IgD-negative memory B cell (primary cell): ENCODE results near the gene PALM. TPM values are rescaled to one million over a fixed set of nuclear protein-coding genes. Genes with fewer than 3 reads are reported as not detected.
A peak's percentile ranks its signal among the peaks of the same experiment; 100 is the strongest.
"Not testable (repeated sequence)": the region's sequence is repeated elsewhere in the genome, so short reads cannot be mapped to it uniquely, and the experiment has no call there.

Experiments
- H3K27ac Mint-ChIP-seq, 3 donors: one replicate each; pipeline ENCODE4 v1.8.0; 2020 to 2022; ENCODE audit warnings: mild to moderate bottlenecking in 3 of 3, mixed read lengths in 3 of 3, moderate library complexity in 1 of 3
- H3K27me3 Mint-ChIP-seq: one replicate; pipeline ENCODE4 v1.8.0; 2021; ENCODE audit warnings: mixed read lengths
- H3K36me3 Mint-ChIP-seq: one replicate; pipeline ENCODE4 v1.8.0; 2020; ENCODE audit warnings: mild to moderate bottlenecking, mixed read lengths
- H3K4me1 Mint-ChIP-seq, 3 donors: one replicate each; pipeline ENCODE4 v1.8.0; 2020 to 2022; ENCODE audit warnings: mixed read lengths in 3 of 3, mild to moderate bottlenecking in 1 of 3
- H3K4me3 Mint-ChIP-seq, 4 donors: one replicate each; pipeline ENCODE4 v1.8.0; 2020 to 2022; ENCODE audit warnings: mild to moderate bottlenecking in 4 of 4, mixed read lengths in 4 of 4, moderate library complexity in 3 of 4
- H3K9me3 Mint-ChIP-seq, 3 donors: one replicate each; pipeline ENCODE4 v1.8.0; 2020 to 2021; ENCODE audit warnings: mixed read lengths in 3 of 3, mild to moderate bottlenecking in 1 of 3
- polyA plus RNA-seq: library from polyadenylated mRNA; unstranded; fragments of 300-500 nt; fragmentation: Illumina TruSeq; gene quantifications from one replicate; pipeline ENCODE4 v1.2.3, GENCODE V29; 2021

The PALM gene, protein sequence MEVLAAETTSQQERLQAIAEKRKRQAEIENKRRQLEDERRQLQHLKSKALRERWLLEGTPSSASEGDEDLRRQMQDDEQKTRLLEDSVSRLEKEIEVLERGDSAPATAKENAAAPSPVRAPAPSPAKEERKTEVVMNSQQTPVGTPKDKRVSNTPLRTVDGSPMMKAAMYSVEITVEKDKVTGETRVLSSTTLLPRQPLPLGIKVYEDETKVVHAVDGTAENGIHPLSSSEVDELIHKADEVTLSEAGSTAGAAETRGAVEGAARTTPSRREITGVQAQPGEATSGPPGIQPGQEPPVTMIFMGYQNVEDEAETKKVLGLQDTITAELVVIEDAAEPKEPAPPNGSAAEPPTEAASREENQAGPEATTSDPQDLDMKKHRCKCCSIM
- polyA plus RNA-seq: not detected

DNA sequence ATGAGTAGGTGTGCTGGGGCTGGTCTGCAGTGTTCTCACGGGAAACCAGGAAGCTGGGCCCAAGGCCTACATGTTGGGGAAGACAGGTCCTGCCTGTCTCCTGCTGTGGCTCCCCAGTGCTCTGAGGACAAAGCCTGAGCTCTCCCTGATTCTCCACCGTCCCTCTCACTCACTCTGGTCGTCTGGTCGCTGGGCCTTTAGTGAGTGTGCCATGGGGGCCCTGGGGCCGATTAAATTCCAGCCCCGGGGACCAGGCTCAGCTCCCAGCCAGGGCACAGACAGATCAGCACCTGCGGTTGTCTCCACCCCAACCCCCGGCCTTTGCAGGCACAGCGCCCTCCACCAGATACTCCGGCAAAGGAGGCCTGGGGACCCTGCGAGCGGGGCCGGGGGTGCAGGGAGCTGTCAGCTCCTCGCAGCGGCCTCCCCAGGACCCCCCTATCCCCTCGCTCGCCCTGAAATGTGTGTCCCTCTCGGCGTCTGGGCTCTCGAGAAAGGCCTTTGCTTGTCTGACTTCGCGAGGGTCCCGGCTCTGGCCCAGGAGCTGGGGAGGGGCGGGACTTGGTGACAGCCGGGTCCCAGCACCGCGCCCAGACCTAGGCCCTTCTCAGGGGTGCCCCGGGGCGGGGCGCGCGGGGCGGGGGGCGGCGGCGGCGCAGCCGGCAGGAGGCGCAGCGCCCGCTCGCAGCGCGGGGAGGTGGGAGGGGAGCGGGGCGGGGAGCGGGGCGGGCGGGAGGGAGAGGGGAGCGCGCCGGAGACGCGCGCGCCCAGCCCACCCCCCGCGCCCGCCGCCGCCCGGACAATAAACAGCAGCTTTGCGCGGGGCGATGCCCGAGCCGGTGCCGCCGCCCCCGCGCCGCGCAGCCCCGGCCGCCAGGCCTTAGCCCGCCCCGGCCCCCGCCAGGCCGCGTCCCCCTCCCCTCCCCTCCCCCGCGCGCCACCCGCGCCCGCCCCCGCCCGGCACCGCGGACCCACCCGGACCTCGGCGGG is at the start of gene PALM:
Gene PALM, plus strand, starts transcription at position 782 of the 990 bp plus-strand sequence. CDS start 212 bp downstream, outside the sequence.
- Mint-ChIP-seq H3K36me3 (no peaks in the 10 kb centered on the region), H3K27ac (peak within 1 kb of the TSS in 1 of 3 donors; percentile 80), H3K4me3 (peak within 1 kb of the TSS in 1 of 4 donors; percentile 37), H3K27me3 (peaks cover 34% of the 10 kb centered on the region), H3K4me1 (peaks cover 0 to 5% (median 1%) of the 10 kb centered on the region in 3 donors), H3K9me3 (peaks cover 0 to 2% (median 0%) of the 10 kb centered on the region in 3 donors)

DNA sequence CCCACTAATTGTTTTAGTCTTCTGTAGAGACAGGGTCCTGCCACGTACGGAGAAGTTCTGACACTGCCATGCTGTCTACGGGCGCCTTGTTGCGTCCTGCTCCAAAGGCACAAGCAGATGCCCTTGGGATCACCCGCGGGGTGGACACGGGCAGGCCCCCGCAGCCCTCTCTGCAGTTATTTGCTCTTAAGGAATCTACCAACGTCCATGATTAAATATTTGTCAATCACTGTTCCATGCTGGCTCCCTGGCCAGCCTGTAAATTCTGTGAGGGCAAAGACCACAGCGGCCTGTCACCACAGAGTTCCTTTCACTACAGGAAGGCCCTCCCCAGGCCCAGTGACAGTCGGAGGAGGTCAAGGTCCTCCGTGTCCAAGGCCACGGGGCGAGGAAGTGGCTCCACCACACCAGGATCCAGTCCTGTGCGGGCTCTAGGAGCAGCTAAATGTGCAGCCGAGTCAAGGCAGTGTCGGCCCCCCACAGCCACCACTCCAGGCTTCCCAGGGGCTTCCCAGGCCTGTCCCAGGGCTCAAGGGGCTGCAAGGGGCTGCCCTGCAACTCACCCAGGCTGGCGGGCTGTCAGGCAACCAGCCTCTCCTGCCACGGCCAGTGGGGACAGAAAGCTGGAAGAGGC is 47.8 kb upstream of the PALM start:
- Mint-ChIP-seq H3K4me3 (peak overlapping the region; percentile 94 to 100 (median 96)), H3K27me3 (no peaks in the 10 kb centered on the region), H3K9me3 (no peaks in the 10 kb centered on the region), H3K4me1 (peaks cover 19 to 23% (median 22%) of the 10 kb centered on the region in 3 donors), H3K36me3 (peaks cover 4% of the 10 kb centered on the region), H3K27ac (peak overlapping the region; percentile 96 to 100 (median 98))

DNA sequence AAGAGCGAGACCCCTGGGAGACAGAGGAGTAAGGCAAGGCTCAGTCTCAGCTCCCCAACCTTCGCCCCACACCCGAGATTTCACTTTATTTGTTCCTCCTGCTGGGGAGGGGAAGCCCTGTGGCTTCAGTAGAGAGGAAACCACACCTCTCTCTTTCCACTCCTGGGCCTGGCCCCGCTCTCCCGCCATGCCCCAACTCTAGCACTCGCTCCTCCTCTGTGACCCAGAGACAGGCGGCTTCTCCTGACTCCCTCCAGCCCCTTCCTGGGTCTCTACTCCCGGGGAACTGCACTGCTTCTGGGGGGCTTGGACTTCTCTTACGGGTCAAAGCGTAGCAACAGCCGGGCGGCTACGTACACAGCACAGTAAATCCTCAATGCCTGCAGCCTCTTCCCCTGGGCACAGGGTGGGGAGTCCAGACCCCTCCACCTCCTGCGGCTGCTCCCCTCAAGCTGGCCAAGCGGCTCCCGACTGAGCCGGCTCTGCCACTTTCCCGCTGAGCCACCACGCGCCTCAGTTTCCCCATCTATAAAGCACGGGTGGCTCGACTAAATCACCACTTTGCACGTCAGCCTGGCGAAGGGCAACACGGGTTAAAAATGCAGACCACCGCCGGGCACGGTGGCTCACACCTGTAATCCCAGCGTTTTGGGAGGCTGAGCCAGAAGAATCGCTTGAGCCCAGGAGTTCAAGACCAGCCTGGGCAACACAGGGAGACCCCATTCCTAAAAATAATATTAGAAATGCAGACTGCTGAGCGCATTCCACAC is 47.1 kb upstream of the PALM start:
- H3K4me3 Mint-ChIP-seq: peak overlapping the region; percentile 94 to 100 (median 96)
- H3K27me3 Mint-ChIP-seq: no peaks in the 10 kb centered on the region
- H3K4me1 Mint-ChIP-seq: peaks cover 17 to 23% (median 17%) of the 10 kb centered on the region in 3 donors
- H3K9me3 Mint-ChIP-seq: no peaks in the 10 kb centered on the region
- peak overlapping the region; percentile 96 to 100 (median 98) for H3K27ac Mint-ChIP-seq
- peaks cover 4% of the 10 kb centered on the region for H3K36me3 Mint-ChIP-seq

DNA sequence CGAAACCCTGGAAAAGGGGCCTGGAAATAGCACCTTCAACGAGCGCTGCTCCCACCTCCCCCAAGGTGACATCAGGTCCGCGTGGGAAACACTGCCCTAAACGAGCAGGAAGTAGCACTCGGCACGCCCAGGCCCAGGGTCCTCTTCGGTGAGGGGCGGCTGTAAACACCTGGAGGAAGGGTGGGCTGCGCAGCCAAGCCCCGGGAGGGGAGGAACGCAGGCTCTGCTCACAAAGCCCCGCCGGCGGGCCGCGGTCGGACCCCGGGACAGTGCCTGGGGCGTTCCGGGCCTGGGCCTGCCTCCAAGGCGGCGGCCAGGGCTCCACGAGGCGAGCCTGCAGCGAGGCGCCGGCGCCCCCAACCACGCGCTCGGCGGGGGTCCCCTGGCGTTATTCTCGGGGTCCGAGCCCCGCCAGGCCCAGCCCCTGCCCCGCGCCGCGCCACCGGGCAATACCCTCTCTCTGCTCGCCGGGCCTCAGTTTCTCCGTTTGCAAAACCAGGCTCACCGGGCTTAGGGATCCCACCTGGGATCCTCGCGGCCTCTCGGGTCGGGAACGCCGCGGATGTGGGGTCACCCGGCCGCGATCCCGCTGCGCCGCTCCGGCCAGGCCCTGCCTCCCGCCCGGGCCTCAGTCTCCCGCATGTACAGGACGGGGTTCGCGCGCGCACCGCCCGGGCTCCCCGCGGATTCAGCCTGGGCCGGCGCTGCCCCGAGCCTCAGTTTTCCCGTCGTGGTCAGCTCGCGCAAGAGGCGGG is 46.4 kb upstream of the PALM start:
- no peaks in the 10 kb centered on the region for H3K9me3 Mint-ChIP-seq
- no peaks in the 10 kb centered on the region for H3K27me3 Mint-ChIP-seq
- peaks cover 13 to 23% (median 13%) of the 10 kb centered on the region in 3 donors for H3K4me1 Mint-ChIP-seq
- H3K4me3 Mint-ChIP-seq: peak overlapping the region; percentile 94 to 100 (median 96)
- H3K27ac Mint-ChIP-seq: peak overlapping the region; percentile 96 to 100 (median 98)
- peaks cover 6% of the 10 kb centered on the region for H3K36me3 Mint-ChIP-seq

DNA sequence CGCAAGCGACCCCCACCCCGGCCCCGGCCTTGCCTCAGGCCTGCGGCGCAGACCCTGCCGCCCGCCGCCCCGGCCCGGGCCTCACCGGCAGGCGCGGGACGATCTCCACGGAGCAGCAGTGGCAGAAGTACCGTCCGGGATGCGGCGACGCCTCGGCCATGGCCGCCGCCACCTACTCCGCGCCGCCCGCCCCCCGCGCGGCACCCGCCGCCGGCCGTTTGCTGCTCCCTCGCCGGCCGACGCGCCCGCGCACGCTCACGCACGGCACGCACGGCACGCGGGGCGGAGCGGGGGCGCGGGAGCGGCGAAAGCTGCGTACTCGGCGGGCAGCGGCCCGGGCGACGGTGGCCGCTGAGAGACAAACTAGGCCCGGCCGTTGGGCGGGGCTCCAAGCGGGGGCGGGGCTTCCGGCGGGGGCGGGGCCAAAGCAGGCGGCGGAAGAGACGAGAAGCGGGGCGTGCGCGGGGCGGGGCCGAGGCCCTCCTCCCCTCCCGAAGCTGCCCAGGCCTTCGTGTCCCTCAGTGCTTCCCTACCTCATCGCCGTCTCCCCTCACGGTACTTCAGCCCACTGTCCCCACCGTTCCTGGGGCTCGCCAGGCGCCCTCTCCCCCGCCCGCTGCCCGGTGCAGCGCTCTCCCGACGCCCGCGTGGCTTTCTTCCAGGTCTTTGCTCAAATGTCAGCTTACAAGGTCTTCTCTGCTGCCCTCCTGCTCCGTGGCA is 45.6 kb upstream of the PALM start, which contains the start of gene RNF126:
Gene RNF126, minus strand, starts transcription at position 253 of the 720 bp plus-strand sequence. Its CDS starts 93 bp downstream, at position 160.
- Mint-ChIP-seq H3K9me3 (no peaks in the 10 kb centered on the region), H3K36me3 (peaks cover 6% of the 10 kb centered on the region), H3K27me3 (no peaks in the 10 kb centered on the region), H3K27ac (peak within 1 kb of the TSS; percentile 96 to 100 (median 98)), H3K4me3 (peak within 1 kb of the TSS; percentile 94 to 100 (median 96)), H3K4me1 (peaks cover 12 to 23% (median 13%) of the 10 kb centered on the region in 3 donors)

DNA sequence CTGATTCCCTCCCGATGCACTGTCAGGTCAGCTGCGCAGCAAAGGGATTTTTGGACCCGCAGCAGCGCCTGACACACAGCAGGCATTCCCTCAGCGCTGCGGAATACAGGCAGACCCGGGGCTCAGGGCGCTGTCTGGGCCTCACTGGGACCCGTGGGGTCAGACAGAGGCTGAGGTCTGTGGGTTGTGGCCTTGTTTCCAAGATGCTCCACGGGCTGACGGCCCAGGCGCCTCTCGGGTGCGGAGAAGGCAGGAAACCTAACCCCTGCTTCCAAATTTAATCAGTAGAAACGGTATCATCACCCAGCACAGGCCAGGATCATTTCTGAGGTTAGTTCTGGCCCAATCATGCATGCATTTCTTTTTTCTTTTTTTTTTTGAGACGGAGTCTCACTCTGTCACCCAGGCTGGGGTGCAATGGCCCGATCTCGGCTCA is 45.0 kb upstream of the PALM start:
- Mint-ChIP-seq H3K4me1 (peaks cover 12 to 23% (median 13%) of the 10 kb centered on the region in 3 donors), H3K4me3 (peak overlapping the region; percentile 82 to 94 (median 90)), H3K27me3 (no peaks in the 10 kb centered on the region), H3K9me3 (no peaks in the 10 kb centered on the region), H3K36me3 (peaks cover 6% of the 10 kb centered on the region), H3K27ac (peak overlapping the region; percentile 77 to 100 (median 96))

DNA sequence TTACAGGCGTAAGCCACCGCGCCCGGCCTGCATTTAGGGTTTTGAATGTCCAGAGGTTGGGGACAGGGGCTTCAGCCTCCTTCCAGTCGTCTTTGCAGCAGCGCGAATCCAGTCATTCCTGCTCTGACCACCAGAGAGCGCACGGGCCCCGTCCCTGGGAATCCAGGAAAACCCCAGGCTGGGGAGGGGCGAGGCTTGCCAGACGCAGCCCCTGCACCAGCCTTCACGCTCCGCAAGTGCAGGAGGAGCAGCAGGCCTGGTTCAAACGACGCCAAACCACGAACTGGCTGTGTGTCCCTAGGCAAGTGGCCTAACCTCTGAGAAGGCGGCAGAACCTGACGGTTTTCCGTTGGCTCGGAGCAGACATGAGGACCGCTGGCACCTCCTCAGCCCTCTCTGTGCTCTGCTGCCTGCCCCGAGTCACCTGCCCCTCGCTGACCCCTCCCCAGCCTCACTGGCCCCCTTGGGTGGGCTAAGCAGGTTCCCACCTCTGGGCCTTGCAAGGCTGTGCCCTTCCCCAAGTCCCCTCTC is 43.8 kb upstream of the PALM start:
- peaks cover 0 to 4% (median 0%) of the 10 kb centered on the region in 3 donors for H3K9me3 Mint-ChIP-seq
- H3K4me3 Mint-ChIP-seq: peak overlapping the region; percentile 12 to 94 (median 54)
- H3K27ac Mint-ChIP-seq: peak overlapping the region in 2 of 3 donors; percentile 87 to 100
- peaks cover 6% of the 10 kb centered on the region for H3K36me3 Mint-ChIP-seq
- peaks cover 7 to 15% (median 8%) of the 10 kb centered on the region in 3 donors for H3K4me1 Mint-ChIP-seq
- peaks cover 5% of the 10 kb centered on the region for H3K27me3 Mint-ChIP-seq

DNA sequence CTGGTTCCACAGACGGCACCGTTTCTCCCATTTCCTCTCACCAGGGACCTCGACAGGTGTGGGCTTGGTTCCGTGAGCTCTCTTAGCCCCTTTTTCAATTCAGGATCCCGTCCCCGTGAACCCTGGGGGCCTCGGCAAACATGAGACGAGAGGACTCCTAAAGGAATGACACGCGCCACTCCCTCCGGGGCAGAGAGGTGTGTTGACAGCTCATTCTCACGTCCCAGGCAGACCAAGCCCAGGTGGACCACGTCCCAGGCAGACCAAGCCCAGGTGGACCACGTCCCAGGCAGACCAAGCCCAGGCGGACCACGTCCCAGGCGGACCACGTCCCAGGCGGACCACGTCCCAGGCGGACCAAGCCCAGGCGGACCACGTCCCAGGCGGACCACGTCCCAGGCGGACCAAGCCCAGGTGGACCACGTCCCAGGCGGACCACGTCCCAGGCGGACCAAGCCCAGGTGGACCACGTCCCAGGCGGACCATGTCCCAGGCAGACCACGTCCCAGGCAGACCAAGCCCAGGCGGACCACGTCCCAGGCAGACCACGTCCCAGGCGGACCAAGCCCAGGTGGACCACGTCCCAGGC is 41.7 kb upstream of the PALM start:
- H3K36me3 Mint-ChIP-seq, H3K9me3 Mint-ChIP-seq, H3K4me1 Mint-ChIP-seq, H3K27me3 Mint-ChIP-seq: not testable (repeated sequence)
- Mint-ChIP-seq H3K4me3 (peak overlapping the region in 2 of 4 donors; percentile 49 to 65), H3K27ac (peak overlapping the region in 2 of 3 donors; percentile 73 to 81)

DNA sequence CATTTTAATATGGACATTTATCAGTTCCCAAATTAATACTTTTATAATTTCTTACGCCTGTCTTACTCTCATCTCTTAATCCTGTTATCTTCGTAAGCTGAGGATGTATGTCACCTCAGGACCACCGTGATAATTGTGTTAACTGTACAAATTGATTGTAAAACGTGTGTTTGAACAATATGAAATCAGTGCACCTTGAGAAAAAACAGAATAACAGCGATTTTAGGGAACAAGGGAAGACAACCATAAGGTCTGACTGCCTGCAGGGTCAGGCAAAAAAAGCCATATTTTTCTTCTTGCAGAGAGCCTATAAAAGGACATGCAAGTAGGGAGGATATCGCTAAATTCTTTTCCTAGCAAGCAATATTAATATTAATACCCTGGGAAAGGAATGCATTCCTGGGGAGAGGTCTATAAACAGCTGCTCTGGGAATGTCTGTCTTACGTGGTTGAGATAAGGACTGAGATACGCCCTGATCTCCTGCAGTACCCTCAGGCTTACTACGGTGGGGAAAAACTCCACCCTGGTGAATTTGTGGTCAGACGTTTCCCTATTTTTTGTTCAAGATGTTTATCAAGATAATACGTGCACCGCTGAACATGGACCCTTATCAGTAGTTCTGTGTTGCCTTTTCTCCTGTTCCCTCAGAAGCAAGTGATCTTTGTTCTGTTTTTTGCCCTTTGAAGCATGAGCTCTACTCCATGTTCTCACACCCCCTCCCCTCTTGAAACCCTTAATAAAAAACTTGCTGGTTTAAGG is 39.9 kb upstream of the PALM start:
- Mint-ChIP-seq H3K27ac (peak overlapping the region in 2 of 3 donors; percentile 46 to 84), H3K4me3 (peak overlapping the region in 1 of 4 donors; percentile 42)
- H3K4me1 Mint-ChIP-seq, H3K27me3 Mint-ChIP-seq, H3K9me3 Mint-ChIP-seq, H3K36me3 Mint-ChIP-seq: not testable (repeated sequence)

DNA sequence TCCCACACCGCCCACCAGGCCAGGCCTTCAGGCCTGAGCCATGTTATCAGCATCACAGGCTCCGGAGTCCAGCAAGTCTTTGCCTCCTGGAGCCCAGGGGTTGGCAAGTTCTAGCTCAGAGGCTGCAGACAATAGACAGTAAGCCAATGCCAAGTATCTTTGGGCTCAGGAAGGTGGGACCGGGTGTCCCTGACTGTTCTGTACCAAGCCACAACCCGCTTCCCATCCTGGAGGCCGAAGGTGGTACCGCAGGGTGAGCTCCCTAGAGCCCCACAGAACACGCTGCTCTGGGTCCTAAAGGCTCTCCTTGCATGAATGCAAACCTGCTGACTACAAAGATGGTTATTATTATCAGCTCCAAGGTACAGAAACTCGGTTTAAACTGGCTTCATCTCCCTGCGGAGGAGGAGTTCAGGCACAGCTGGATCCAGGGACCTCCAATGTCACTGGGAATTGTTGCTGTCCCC is 38.1 kb upstream of the PALM start:
- Mint-ChIP-seq H3K4me3 (no peak overlapping the region), H3K27me3 (peaks cover 20% of the 10 kb centered on the region), H3K4me1 (peaks cover 4 to 8% (median 4%) of the 10 kb centered on the region in 3 donors), H3K27ac (peak overlapping the region in 1 of 3 donors; percentile 42), H3K36me3 (peaks cover 2% of the 10 kb centered on the region), H3K9me3 (peaks cover 0 to 4% (median 0%) of the 10 kb centered on the region in 3 donors)

DNA sequence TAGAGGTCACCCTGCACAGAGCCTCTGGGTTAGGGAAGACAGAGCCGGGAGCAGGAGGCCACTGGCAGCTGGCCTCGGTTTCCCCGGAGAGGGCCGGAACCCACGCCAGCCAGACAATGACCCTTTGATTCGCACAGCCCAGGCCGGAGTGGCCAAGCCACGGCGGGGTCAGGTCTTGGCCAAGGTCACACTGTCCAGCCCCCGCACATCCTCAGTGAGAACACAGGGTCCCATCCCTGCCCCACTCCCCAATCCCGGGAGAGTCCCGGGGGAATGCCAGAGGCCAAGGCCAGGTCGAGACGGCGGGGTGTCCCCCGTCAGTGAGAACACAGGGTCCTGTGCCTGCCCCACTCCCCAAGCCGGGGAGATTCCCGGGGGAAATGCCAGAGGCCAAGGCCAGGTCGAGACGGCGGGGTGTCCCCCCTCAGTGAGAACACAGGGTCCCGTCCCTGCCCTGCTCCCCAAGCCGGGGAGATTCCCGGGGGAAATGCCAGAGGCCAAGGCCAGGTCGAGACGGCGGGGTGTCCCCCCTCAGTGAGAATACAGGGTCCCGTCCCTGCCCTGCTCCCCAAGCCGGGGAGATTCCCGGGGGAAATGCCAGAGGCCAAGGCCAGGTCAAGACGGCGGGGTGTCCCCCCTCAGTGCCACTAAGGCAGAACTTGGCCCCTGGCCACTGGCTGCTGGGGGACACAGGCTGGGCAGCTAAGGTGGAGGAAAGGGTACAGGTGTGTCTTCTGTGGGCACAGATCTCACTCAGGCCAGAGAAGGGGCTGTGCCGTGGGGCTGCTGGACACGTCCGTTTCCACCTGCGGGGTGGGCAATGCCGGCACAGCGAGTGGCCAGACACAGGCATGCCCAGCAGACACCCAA is 34.2 kb upstream of the PALM start:
- Mint-ChIP-seq H3K4me3 (no peak overlapping the region), H3K36me3 (no peaks in the 10 kb centered on the region), H3K9me3 (no peaks in the 10 kb centered on the region), H3K27ac (peak overlapping the region in 2 of 3 donors; percentile 17 to 75), H3K27me3 (peaks cover 26% of the 10 kb centered on the region), H3K4me1 (peaks cover 4 to 5% (median 5%) of the 10 kb centered on the region in 3 donors)
